H1 (cell line): ENCODE data around the gene OR10H5.

Experiments used
- FOSL1 ChIP-seq: IDR thresholded peaks from 2 replicates; pipeline ENCODE4 v1.6.1; 2011; ENCODE audit warnings: mild to moderate bottlenecking, low read depth, low read length, moderate library complexity; ENCODE audit not compliant: insufficient read depth
- GTF2F1 ChIP-seq: IDR thresholded peaks from 2 replicates; pipeline ENCODE4 v1.6.1; 2012; ENCODE audit warnings: low read depth, low read length, improper control_type of control experiment, borderline replicate concordance
- HDAC2 ChIP-seq, 2 experiments: fragments of 300-600 bp in 1 of 2; sonication (generic) in 1 of 2; IDR thresholded peaks; 2 replicates each; pipeline ENCODE4 v1.6.1; 2011 to 2012; ENCODE audit warnings: low read depth in 2 of 2, low read length in 2 of 2, mild to moderate bottlenecking in 2 of 2, moderate library complexity in 2 of 2, borderline replicate concordance in 1 of 2, inconsistent platforms in 1 of 2
- NANOG ChIP-seq: IDR thresholded peaks from 2 replicates; pipeline ENCODE4 v1.6.1; 2011; ENCODE audit warnings: low read length, low read depth, mild to moderate bottlenecking, inconsistent platforms; ENCODE audit not compliant: insufficient read depth, poor library complexity, severe bottlenecking
- POLR2A ChIP-seq, 2 experiments: IDR thresholded peaks; 1 replicate in 1 of 2; 2 replicates in 1 of 2; pipeline ENCODE4 v1.6.1; 2011; ENCODE audit warnings: low read depth in 2 of 2, low read length in 2 of 2, mild to moderate bottlenecking in 2 of 2; ENCODE audit errors: control extremely low read depth in 1 of 2
- SIN3A ChIP-seq, 2 experiments: IDR thresholded peaks in 1 of 2; conservative IDR thresholded peaks in 1 of 2; 2 replicates each; pipeline ENCODE4 v1.6.1; 2011 to 2012; ENCODE audit warnings: low read length in 2 of 2, improper control_type of control experiment in 1 of 2, low read depth in 1 of 2, mild to moderate bottlenecking in 1 of 2
- SRF ChIP-seq: IDR thresholded peaks from 2 replicates; pipeline ENCODE4 v1.6.1; 2011; ENCODE audit warnings: mild to moderate bottlenecking, low read depth, low read length, moderate library complexity
- TAF1 ChIP-seq: IDR thresholded peaks from 2 replicates; pipeline ENCODE4 v1.6.1; 2011; ENCODE audit warnings: mild to moderate bottlenecking, low read depth, low read length
- TF ChIP-seq, protein P1 (sequence below): IDR thresholded peaks from 2 replicates; pipeline ENCODE4 v1.6.1; 2011; ENCODE audit warnings: low read length, improper control_type of control experiment
- TF ChIP-seq, protein P2 (sequence below), 3 experiments: IDR thresholded peaks; 1 replicate in 2 of 3; 2 replicates in 1 of 3; pipeline versions ENCODE4 v1.5.1 to v1.6.1; 2011; ENCODE audit warnings: low read length in 3 of 3, mild to moderate bottlenecking in 3 of 3, inconsistent platforms in 2 of 3, low read depth in 1 of 3, moderate library complexity in 1 of 3; ENCODE audit not compliant: insufficient read depth in 1 of 3; ENCODE audit errors: control extremely low read depth in 1 of 3
- TF ChIP-seq, protein P3 (sequence below): fragments of 300-600 bp; sonication (generic); IDR thresholded peaks from 2 replicates; pipeline ENCODE4 v1.7.1; 2012; ENCODE audit warnings: low read length, moderate library complexity, mild to moderate bottlenecking, inconsistent platforms; ENCODE audit not compliant: insufficient replicate concordance

DNA sequence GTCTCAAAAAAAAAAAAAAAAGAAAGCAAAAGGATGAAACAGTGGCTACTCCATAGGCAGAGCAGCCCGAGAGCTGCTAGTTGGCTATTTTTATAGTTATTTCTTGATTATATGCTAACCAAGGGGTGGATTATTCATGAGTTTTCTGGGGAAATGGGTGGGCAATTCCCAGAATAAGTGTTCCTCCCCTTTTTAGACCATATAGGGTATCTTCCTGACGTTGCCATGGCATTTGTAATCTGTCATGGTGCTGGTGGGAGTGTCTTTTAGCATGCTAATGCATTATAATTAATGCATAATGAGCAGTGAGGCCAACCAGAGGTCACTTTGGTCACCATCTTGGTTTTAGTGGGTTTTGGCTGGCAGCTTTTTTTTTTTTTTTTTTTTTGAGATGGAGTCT lies 53.4 kb downstream of the OR10H5 start:
- TF ChIP-seq, protein P1, sequence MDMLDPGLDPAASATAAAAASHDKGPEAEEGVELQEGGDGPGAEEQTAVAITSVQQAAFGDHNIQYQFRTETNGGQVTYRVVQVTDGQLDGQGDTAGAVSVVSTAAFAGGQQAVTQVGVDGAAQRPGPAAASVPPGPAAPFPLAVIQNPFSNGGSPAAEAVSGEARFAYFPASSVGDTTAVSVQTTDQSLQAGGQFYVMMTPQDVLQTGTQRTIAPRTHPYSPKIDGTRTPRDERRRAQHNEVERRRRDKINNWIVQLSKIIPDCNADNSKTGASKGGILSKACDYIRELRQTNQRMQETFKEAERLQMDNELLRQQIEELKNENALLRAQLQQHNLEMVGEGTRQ: no peak
- TF ChIP-seq SIN3A (conservative IDR thresholded peaks at IDR 0.05 in 1 of 2, IDR thresholded peaks at IDR 0.05 in 1 of 2; ENCODE audit: low read depth in 1 of 2, low read length in 2 of 2) (no peak), FOSL1 (no peak), POLR2A (IDR thresholded peaks at IDR 0.05; ENCODE audit: control extremely low read depth in 1 of 2, low read depth in 2 of 2, low read length in 2 of 2) (no peak), NANOG (no peak), HDAC2 (IDR thresholded peaks at IDR 0.05; ENCODE audit: borderline replicate concordance in 1 of 2, low read depth in 2 of 2, low read length in 2 of 2) (no peak), SRF (no peak), GTF2F1 (no peak), TAF1 (no peak)
- TF ChIP-seq, protein P2, sequence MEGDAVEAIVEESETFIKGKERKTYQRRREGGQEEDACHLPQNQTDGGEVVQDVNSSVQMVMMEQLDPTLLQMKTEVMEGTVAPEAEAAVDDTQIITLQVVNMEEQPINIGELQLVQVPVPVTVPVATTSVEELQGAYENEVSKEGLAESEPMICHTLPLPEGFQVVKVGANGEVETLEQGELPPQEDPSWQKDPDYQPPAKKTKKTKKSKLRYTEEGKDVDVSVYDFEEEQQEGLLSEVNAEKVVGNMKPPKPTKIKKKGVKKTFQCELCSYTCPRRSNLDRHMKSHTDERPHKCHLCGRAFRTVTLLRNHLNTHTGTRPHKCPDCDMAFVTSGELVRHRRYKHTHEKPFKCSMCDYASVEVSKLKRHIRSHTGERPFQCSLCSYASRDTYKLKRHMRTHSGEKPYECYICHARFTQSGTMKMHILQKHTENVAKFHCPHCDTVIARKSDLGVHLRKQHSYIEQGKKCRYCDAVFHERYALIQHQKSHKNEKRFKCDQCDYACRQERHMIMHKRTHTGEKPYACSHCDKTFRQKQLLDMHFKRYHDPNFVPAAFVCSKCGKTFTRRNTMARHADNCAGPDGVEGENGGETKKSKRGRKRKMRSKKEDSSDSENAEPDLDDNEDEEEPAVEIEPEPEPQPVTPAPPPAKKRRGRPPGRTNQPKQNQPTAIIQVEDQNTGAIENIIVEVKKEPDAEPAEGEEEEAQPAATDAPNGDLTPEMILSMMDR (IDR thresholded peaks at IDR 0.05; ENCODE audit: control extremely low read depth in 1 of 3, insufficient read depth in 1 of 3, low read depth in 1 of 3, low read length in 3 of 3): no peak
- TF ChIP-seq, protein P3, sequence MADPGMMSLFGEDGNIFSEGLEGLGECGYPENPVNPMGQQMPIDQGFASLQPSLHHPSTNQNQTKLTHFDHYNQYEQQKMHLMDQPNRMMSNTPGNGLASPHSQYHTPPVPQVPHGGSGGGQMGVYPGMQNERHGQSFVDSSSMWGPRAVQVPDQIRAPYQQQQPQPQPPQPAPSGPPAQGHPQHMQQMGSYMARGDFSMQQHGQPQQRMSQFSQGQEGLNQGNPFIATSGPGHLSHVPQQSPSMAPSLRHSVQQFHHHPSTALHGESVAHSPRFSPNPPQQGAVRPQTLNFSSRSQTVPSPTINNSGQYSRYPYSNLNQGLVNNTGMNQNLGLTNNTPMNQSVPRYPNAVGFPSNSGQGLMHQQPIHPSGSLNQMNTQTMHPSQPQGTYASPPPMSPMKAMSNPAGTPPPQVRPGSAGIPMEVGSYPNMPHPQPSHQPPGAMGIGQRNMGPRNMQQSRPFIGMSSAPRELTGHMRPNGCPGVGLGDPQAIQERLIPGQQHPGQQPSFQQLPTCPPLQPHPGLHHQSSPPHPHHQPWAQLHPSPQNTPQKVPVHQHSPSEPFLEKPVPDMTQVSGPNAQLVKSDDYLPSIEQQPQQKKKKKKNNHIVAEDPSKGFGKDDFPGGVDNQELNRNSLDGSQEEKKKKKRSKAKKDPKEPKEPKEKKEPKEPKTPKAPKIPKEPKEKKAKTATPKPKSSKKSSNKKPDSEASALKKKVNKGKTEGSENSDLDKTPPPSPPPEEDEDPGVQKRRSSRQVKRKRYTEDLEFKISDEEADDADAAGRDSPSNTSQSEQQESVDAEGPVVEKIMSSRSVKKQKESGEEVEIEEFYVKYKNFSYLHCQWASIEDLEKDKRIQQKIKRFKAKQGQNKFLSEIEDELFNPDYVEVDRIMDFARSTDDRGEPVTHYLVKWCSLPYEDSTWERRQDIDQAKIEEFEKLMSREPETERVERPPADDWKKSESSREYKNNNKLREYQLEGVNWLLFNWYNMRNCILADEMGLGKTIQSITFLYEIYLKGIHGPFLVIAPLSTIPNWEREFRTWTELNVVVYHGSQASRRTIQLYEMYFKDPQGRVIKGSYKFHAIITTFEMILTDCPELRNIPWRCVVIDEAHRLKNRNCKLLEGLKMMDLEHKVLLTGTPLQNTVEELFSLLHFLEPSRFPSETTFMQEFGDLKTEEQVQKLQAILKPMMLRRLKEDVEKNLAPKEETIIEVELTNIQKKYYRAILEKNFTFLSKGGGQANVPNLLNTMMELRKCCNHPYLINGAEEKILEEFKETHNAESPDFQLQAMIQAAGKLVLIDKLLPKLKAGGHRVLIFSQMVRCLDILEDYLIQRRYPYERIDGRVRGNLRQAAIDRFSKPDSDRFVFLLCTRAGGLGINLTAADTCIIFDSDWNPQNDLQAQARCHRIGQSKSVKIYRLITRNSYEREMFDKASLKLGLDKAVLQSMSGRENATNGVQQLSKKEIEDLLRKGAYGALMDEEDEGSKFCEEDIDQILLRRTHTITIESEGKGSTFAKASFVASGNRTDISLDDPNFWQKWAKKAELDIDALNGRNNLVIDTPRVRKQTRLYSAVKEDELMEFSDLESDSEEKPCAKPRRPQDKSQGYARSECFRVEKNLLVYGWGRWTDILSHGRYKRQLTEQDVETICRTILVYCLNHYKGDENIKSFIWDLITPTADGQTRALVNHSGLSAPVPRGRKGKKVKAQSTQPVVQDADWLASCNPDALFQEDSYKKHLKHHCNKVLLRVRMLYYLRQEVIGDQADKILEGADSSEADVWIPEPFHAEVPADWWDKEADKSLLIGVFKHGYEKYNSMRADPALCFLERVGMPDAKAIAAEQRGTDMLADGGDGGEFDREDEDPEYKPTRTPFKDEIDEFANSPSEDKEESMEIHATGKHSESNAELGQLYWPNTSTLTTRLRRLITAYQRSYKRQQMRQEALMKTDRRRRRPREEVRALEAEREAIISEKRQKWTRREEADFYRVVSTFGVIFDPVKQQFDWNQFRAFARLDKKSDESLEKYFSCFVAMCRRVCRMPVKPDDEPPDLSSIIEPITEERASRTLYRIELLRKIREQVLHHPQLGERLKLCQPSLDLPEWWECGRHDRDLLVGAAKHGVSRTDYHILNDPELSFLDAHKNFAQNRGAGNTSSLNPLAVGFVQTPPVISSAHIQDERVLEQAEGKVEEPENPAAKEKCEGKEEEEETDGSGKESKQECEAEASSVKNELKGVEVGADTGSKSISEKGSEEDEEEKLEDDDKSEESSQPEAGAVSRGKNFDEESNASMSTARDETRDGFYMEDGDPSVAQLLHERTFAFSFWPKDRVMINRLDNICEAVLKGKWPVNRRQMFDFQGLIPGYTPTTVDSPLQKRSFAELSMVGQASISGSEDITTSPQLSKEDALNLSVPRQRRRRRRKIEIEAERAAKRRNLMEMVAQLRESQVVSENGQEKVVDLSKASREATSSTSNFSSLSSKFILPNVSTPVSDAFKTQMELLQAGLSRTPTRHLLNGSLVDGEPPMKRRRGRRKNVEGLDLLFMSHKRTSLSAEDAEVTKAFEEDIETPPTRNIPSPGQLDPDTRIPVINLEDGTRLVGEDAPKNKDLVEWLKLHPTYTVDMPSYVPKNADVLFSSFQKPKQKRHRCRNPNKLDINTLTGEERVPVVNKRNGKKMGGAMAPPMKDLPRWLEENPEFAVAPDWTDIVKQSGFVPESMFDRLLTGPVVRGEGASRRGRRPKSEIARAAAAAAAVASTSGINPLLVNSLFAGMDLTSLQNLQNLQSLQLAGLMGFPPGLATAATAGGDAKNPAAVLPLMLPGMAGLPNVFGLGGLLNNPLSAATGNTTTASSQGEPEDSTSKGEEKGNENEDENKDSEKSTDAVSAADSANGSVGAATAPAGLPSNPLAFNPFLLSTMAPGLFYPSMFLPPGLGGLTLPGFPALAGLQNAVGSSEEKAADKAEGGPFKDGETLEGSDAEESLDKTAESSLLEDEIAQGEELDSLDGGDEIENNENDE: no peak
